HEK293 (cell line): ENCODE data around the gene CYP27B1.

ENCODE experiments used
- CTCF ChIA-PET: fragments of 350-600 bp; formaldehyde crosslinking; extraction: SDS; loops from one replicate; lab custom pipeline; 2021; ENCODE audit warnings: antibody characterized with exemption; lab: Yijun Ruan, JAX
- POLR2A ChIA-PET: fragments of 300-600 bp; formaldehyde crosslinking; extraction: SDS; loops from one replicate; lab custom pipeline; 2020; ENCODE audit warnings: antibody characterized with exemption, inconsistent platforms; lab: Yijun Ruan, JAX
- H3K27ac ChIP-seq: fragments of 200-500 bp; sonication (Bioruptor generic); 2 replicates; pipeline ENCODE4 v1.5.1; 2014; ENCODE audit warnings: low read depth, low read length, control low read depth, inconsistent platforms; ENCODE audit errors: extremely low read depth
- H3K36me3 ChIP-seq, 2 experiments: fragments of 200-500 bp in 1 of 2; sonication (Bioruptor generic) in 1 of 2; 1 replicate in 1 of 2; 2 replicates in 1 of 2; pipeline ENCODE4 v1.5.1; 2014 to 2017; ENCODE audit warnings: inconsistent platforms in 2 of 2, low read length in 2 of 2; ENCODE audit not compliant: control insufficient read depth in 2 of 2, insufficient read depth in 1 of 2
- H3K4me1 ChIP-seq: fragments of 200-500 bp; sonication (Bioruptor generic); 2 replicates; pipeline ENCODE4 v1.5.1; 2014; ENCODE audit warnings: mild to moderate bottlenecking, low read length, inconsistent platforms; ENCODE audit not compliant: control insufficient read depth, insufficient read depth
- H3K4me3 ChIP-seq: 2 replicates; pipeline ENCODE4 v1.5.1; 2011; ENCODE audit warnings: low read depth, mild to moderate bottlenecking, control low read depth, low read length, moderate library complexity
- H3K9me3 ChIP-seq: fragments of 200-500 bp; sonication (Bioruptor generic); 2 replicates; pipeline ENCODE4 v1.5.1; 2014; ENCODE audit warnings: low read depth, low read length, inconsistent platforms; ENCODE audit not compliant: control insufficient read depth, insufficient read depth
- HOXA7 ChIP-seq: sonication (generic); formaldehyde crosslinking; IDR thresholded peaks from 2 replicates; pipeline ENCODE4 v1.8.1; 2022; ENCODE audit warnings: missing genetic modification reagents, borderline replicate concordance
- KLF1 ChIP-seq: fragments of 450-650 bp; formaldehyde crosslinking; IDR thresholded peaks from 2 replicates; pipeline ENCODE4 v1.5.1; 2016; ENCODE audit warnings: missing biosample characterization, missing genetic modification characterization
- ZBTB8A ChIP-seq: fragments of 450-650 bp; formaldehyde crosslinking; IDR thresholded peaks from 2 replicates; pipeline ENCODE4 v1.5.1; 2016; ENCODE audit warnings: missing biosample characterization, missing genetic modification characterization
- ZEB2 ChIP-seq: fragments of 450-650 bp; formaldehyde crosslinking; IDR thresholded peaks from 2 replicates; pipeline ENCODE4 v1.5.1; 2016; ENCODE audit warnings: missing biosample characterization, missing genetic modification characterization
- ZNF133 ChIP-seq: fragments of 450-650 bp; formaldehyde crosslinking; IDR thresholded peaks from 2 replicates; pipeline ENCODE4 v1.5.1; 2016; ENCODE audit warnings: missing biosample characterization, missing genetic modification characterization
- ZNF175 ChIP-seq: fragments of 450-650 bp; formaldehyde crosslinking; IDR thresholded peaks from 2 replicates; pipeline ENCODE4 v1.5.1; 2016; ENCODE audit warnings: missing biosample characterization, missing genetic modification characterization
- ZNF211 ChIP-seq: fragments of 450-650 bp; formaldehyde crosslinking; IDR thresholded peaks from 2 replicates; pipeline ENCODE4 v1.5.1; 2016; ENCODE audit warnings: low read depth, missing biosample characterization, missing genetic modification characterization
- ZNF274 ChIP-seq, 2 experiments: fragments of 200-500 bp in 1 of 2; fragments of 450-650 bp in 1 of 2; sonication (Bioruptor generic) in 1 of 2; formaldehyde crosslinking in 1 of 2; IDR thresholded peaks; 2 replicates each; pipeline versions ENCODE4 v1.5.1 to v1.6.1; 2014 to 2016; ENCODE audit warnings: borderline replicate concordance in 1 of 2, inconsistent platforms in 1 of 2, low read length in 1 of 2, missing biosample characterization in 1 of 2, missing genetic modification characterization in 1 of 2
- ZNF354C ChIP-seq: fragments of 450-650 bp; formaldehyde crosslinking; IDR thresholded peaks from 2 replicates; pipeline ENCODE4 v1.5.1; 2016; ENCODE audit warnings: missing biosample characterization, missing genetic modification characterization, low read depth, borderline replicate concordance
- ZNF391 ChIP-seq: fragments of 450-650 bp; formaldehyde crosslinking; IDR thresholded peaks from 2 replicates; pipeline ENCODE4 v1.5.1; 2016; ENCODE audit warnings: low read depth, missing biosample characterization, missing genetic modification characterization, borderline replicate concordance
- ZNF548 ChIP-seq: fragments of 450-650 bp; formaldehyde crosslinking; IDR thresholded peaks from 2 replicates; pipeline ENCODE4 v1.5.1; 2016; ENCODE audit warnings: missing biosample characterization, missing genetic modification characterization
- ZNF560 ChIP-seq: fragments of 450-650 bp; formaldehyde crosslinking; IDR thresholded peaks from 2 replicates; pipeline ENCODE4 v1.5.1; 2017; ENCODE audit warnings: missing biosample characterization, missing genetic modification characterization, borderline replicate concordance
- ZNF677 ChIP-seq: fragments of 450-650 bp; IDR thresholded peaks from 2 replicates; pipeline ENCODE4 v1.5.0; 2018; ENCODE audit warnings: missing biosample characterization, mild to moderate bottlenecking, missing genetic modification characterization, moderate library complexity
- ZNF76 ChIP-seq: fragments of 450-650 bp; formaldehyde crosslinking; IDR thresholded peaks from 2 replicates; pipeline ENCODE4; 2016; ENCODE audit warnings: low read depth, missing biosample characterization, missing genetic modification characterization, borderline replicate concordance
- TF ChIP-seq, protein P1 (sequence below): fragments of 450-650 bp; formaldehyde crosslinking; IDR thresholded peaks from 2 replicates; pipeline ENCODE4 v1.5.1; 2016; ENCODE audit warnings: missing biosample characterization, missing genetic modification characterization
- TF ChIP-seq, protein P2 (sequence below): fragments of 450-650 bp; formaldehyde crosslinking; IDR thresholded peaks from 2 replicates; pipeline ENCODE4 v1.5.1; 2017; ENCODE audit warnings: missing biosample characterization, missing genetic modification characterization
- TF ChIP-seq, protein P3 (sequence below): fragments of 450-650 bp; IDR thresholded peaks from 2 replicates; pipeline ENCODE4 v1.5.1; 2018; ENCODE audit warnings: missing biosample characterization, mild to moderate bottlenecking, missing genetic modification characterization
- TF ChIP-seq, protein P4 (sequence below): fragments of 450-650 bp; formaldehyde crosslinking; IDR thresholded peaks from 2 replicates; pipeline ENCODE4 v1.5.1; 2017; ENCODE audit warnings: missing biosample characterization, missing genetic modification characterization
- TF ChIP-seq, protein P5 (sequence below): fragments of 450-650 bp; formaldehyde crosslinking; IDR thresholded peaks from 2 replicates; pipeline ENCODE4 v1.5.1; 2016; ENCODE audit warnings: missing biosample characterization, missing genetic modification characterization
- TF ChIP-seq, protein P6 (sequence below): fragments of 450-650 bp; formaldehyde crosslinking; IDR thresholded peaks from 2 replicates; pipeline ENCODE4 v1.5.1; 2017; ENCODE audit warnings: missing biosample characterization, missing genetic modification characterization
- TF ChIP-seq, protein P7 (sequence below): fragments of 450-650 bp; formaldehyde crosslinking; IDR thresholded peaks from 2 replicates; pipeline ENCODE4 v1.5.1; 2017; ENCODE audit warnings: missing biosample characterization, missing genetic modification characterization

The CYP27B1 gene

DNA sequence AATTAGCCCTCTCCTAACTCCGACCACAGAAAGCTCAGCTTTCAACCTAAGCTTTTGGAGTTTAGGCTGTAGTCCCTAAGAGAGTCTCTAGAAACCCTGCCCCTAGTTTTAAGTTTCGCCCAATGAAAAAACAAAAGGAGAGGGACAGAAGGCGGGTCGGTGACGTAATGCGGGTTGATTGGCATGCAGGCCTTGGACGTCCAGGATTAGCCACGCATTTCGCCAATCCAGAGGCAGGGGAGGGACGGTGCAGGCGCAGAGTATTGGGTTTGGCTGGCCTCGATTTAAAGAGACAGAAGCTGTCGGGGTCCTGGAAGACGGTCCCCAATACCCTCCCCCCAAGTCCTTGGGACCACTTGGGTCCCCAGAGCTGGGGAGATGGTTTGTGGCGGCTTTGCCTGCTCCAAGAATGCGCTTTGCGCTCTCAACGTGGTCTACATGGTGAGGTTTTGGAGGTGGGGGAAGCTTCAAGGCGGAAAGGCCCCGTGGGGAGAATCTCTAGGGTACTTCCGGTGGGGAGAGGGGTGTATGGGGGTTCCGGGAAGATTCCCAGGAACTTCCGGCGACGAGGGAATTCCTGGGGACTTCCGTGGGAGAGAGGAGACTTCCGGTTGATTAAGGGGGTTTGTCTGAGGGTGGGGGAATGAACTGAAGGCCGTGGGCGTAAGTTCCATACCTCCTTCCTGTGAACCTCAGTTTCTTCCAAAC, 21.9 kb downstream of the CYP27B1 start, which contains the start of gene TSPAN31 (continued):
- no peak for TF ChIP-seq ZNF211 (tag by site-specific recombination)
- no peak; the same call in 1 of the 2 replicates for TF ChIP-seq ZNF391

DNA sequence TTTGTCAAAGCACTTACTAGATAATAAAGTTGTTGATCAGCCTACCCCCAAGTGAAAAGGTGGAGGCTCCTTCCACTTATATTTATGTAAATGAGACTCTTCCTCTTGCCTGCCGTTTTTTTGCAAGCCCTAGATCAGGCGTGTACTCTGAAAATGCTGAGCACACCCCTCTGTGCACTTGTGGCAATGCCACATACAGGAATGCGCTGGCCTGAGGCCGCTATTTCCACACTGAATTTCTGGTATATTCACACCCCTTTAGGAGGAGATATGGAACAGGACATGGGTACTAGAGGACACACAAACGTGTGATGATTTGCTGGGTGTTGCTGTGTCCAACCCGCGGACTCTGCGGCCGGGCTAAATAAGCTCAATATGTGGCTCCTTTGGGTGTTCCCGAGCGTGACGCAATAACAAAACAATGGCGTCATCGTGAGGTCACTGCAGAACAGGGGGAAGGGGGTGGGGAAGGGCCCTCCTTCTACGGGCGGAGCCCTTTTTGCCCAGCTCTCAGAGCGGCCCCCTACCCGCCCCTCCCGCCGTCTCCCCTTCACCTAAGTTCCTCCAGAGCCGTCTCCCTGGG, 22.6 kb downstream of the CYP27B1 start:
- POLR2A ChIA-PET: interaction anchor here (0.7 to 2.4 kb wide), 16 partner anchors 8 to 221 kb away, joined by 3 to 15 read pairs (median 5); partner anchors contain the start of genes CYP27B1, EEF1AKMT3, METTL1 and TSFM
- no peaks in the 10 kb centered on the region for H3K9me3 ChIP-seq
- 0 out of 2 replicates have a peak, but pooled peaks cover 2% of the 10 kb centered on the region for H3K4me1 ChIP-seq
- peaks cover 8 to 35% of the 10 kb centered on the region in 2 experiments for H3K36me3 ChIP-seq
- CTCF ChIA-PET: interaction anchor here (1.0 to 2.7 kb wide), 4 partner anchors 12 to 285 kb away, joined by 3 to 22 read pairs (median 5); no protein-coding TSS in a partner anchor
- H3K27ac ChIP-seq: peak overlapping the region; percentile 80
- peak overlapping the region; percentile 69 for H3K4me3 ChIP-seq
- TF ChIP-seq ZNF175 (tag by site-specific recombination) (no peak), HOXA7 (CRISPR knock-in tag) (no peak), ZNF560 (tag by site-specific recombination) (no peak), ZNF354C (tag by site-specific recombination) (no peak), KLF1 (tag by site-specific recombination) (peak; percentile 77), ZNF677 (tag by site-specific recombination) (no peak), ZNF274 (IDR thresholded peaks at IDR 0.05; ENCODE audit: low read length) (no peak), ZNF274 (tag by site-specific recombination; IDR thresholded peaks at IDR 0.05; ENCODE audit: borderline replicate concordance) (no peak), ZNF76 (tag by site-specific recombination) (peak; percentile 54; the same call in 1 of the 2 replicates), ZBTB8A (tag by site-specific recombination) (peak; percentile 85), ZNF133 (tag by site-specific recombination) (no peak), ZEB2 (tag by site-specific recombination) (no peak), ZNF548 (tag by site-specific recombination) (no peak)
- TF ChIP-seq, protein P1, sequence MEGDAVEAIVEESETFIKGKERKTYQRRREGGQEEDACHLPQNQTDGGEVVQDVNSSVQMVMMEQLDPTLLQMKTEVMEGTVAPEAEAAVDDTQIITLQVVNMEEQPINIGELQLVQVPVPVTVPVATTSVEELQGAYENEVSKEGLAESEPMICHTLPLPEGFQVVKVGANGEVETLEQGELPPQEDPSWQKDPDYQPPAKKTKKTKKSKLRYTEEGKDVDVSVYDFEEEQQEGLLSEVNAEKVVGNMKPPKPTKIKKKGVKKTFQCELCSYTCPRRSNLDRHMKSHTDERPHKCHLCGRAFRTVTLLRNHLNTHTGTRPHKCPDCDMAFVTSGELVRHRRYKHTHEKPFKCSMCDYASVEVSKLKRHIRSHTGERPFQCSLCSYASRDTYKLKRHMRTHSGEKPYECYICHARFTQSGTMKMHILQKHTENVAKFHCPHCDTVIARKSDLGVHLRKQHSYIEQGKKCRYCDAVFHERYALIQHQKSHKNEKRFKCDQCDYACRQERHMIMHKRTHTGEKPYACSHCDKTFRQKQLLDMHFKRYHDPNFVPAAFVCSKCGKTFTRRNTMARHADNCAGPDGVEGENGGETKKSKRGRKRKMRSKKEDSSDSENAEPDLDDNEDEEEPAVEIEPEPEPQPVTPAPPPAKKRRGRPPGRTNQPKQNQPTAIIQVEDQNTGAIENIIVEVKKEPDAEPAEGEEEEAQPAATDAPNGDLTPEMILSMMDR (tag by site-specific recombination): no peak
- TF ChIP-seq, protein P2, sequence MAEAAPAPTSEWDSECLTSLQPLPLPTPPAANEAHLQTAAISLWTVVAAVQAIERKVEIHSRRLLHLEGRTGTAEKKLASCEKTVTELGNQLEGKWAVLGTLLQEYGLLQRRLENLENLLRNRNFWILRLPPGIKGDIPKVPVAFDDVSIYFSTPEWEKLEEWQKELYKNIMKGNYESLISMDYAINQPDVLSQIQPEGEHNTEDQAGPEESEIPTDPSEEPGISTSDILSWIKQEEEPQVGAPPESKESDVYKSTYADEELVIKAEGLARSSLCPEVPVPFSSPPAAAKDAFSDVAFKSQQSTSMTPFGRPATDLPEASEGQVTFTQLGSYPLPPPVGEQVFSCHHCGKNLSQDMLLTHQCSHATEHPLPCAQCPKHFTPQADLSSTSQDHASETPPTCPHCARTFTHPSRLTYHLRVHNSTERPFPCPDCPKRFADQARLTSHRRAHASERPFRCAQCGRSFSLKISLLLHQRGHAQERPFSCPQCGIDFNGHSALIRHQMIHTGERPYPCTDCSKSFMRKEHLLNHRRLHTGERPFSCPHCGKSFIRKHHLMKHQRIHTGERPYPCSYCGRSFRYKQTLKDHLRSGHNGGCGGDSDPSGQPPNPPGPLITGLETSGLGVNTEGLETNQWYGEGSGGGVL (tag by site-specific recombination): peak; percentile 33
- TF ChIP-seq, protein P3, sequence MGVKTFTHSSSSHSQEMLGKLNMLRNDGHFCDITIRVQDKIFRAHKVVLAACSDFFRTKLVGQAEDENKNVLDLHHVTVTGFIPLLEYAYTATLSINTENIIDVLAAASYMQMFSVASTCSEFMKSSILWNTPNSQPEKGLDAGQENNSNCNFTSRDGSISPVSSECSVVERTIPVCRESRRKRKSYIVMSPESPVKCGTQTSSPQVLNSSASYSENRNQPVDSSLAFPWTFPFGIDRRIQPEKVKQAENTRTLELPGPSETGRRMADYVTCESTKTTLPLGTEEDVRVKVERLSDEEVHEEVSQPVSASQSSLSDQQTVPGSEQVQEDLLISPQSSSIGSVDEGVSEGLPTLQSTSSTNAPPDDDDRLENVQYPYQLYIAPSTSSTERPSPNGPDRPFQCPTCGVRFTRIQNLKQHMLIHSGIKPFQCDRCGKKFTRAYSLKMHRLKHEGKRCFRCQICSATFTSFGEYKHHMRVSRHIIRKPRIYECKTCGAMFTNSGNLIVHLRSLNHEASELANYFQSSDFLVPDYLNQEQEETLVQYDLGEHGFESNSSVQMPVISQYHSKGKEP (tag by site-specific recombination): 0 out of 2 replicates have a peak, but pooled peaks have one; percentile 22
- TF ChIP-seq, protein P4, sequence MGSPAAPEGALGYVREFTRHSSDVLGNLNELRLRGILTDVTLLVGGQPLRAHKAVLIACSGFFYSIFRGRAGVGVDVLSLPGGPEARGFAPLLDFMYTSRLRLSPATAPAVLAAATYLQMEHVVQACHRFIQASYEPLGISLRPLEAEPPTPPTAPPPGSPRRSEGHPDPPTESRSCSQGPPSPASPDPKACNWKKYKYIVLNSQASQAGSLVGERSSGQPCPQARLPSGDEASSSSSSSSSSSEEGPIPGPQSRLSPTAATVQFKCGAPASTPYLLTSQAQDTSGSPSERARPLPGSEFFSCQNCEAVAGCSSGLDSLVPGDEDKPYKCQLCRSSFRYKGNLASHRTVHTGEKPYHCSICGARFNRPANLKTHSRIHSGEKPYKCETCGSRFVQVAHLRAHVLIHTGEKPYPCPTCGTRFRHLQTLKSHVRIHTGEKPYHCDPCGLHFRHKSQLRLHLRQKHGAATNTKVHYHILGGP (tag by site-specific recombination): no peak; the same call in 1 of the 2 replicates
- TF ChIP-seq, protein P5, sequence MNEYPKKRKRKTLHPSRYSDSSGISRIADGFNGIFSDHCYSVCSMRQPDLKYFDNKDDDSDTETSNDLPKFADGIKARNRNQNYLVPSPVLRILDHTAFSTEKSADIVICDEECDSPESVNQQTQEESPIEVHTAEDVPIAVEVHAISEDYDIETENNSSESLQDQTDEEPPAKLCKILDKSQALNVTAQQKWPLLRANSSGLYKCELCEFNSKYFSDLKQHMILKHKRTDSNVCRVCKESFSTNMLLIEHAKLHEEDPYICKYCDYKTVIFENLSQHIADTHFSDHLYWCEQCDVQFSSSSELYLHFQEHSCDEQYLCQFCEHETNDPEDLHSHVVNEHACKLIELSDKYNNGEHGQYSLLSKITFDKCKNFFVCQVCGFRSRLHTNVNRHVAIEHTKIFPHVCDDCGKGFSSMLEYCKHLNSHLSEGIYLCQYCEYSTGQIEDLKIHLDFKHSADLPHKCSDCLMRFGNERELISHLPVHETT (tag by site-specific recombination): peak; percentile 66; the same call in 1 of the 2 replicates
- TF ChIP-seq, protein P6, sequence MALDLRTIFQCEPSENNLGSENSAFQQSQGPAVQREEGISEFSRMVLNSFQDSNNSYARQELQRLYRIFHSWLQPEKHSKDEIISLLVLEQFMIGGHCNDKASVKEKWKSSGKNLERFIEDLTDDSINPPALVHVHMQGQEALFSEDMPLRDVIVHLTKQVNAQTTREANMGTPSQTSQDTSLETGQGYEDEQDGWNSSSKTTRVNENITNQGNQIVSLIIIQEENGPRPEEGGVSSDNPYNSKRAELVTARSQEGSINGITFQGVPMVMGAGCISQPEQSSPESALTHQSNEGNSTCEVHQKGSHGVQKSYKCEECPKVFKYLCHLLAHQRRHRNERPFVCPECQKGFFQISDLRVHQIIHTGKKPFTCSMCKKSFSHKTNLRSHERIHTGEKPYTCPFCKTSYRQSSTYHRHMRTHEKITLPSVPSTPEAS (tag by site-specific recombination): 0 out of 2 replicates have a peak, but pooled peaks have one; percentile 24
- TF ChIP-seq, protein P7, sequence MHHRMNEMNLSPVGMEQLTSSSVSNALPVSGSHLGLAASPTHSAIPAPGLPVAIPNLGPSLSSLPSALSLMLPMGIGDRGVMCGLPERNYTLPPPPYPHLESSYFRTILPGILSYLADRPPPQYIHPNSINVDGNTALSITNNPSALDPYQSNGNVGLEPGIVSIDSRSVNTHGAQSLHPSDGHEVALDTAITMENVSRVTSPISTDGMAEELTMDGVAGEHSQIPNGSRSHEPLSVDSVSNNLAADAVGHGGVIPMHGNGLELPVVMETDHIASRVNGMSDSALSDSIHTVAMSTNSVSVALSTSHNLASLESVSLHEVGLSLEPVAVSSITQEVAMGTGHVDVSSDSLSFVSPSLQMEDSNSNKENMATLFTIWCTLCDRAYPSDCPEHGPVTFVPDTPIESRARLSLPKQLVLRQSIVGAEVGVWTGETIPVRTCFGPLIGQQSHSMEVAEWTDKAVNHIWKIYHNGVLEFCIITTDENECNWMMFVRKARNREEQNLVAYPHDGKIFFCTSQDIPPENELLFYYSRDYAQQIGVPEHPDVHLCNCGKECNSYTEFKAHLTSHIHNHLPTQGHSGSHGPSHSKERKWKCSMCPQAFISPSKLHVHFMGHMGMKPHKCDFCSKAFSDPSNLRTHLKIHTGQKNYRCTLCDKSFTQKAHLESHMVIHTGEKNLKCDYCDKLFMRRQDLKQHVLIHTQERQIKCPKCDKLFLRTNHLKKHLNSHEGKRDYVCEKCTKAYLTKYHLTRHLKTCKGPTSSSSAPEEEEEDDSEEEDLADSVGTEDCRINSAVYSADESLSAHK: no peak
